ENCODE data around the gene MAB21L3.

Gene MAB21L3

DNA sequence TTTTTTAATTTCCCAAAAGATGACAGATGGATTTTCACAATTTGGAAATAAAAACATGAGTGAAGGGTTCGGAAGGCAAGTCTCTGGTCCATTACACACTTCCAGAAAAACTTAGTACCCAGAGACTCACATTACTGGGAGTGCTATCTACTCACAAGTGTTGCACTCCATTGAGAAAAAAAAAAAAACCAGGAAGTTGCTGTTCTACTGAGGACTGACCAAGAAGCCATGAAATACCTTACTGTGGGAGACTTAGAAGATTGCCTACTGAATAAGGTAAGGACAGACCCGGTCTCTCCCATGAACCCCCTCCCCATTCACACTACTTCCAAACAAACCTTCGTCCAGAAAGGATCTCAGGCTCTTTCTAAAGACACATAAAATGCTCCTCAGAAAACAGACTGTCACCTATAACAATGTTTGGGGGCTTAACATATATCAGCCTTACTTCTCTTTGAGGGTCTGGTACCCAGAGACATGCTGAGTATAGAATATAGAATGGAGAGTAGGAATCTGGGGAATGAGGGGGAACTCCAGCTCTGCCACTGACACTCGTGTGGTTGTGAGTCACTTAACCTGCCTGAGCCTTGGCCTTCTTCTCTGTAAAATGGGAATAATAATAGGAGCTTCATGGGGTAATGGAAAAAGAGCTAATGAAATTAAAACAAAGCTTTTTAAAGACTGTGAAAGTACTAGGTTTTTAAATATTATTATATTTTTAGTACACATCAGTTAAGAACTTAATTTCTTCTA, 1.4 kb downstream of the MAB21L3 start:
- DNase-seq, result no peak

DNA sequence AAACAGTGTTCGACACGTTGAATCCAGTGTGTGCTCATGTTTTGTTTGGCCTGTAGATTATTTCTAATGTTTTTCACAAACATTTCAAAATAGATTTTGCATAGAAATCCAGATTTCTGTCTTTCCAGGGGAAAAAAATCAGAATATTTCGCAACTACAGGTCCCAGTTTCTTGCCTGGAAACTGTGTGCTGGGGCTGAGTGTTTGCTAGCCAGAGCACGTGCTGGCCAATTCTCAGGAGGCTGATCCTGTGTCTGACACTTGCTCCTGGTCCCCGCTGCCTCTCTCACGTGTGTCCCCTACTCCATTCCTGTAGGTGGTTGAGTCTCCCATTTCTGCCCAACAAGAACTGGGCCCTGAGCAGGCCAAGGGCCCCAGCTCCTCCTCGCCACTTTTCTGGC, 2.4 kb downstream of the MAB21L3 start:
- DNase-seq, result no peak

DNA sequence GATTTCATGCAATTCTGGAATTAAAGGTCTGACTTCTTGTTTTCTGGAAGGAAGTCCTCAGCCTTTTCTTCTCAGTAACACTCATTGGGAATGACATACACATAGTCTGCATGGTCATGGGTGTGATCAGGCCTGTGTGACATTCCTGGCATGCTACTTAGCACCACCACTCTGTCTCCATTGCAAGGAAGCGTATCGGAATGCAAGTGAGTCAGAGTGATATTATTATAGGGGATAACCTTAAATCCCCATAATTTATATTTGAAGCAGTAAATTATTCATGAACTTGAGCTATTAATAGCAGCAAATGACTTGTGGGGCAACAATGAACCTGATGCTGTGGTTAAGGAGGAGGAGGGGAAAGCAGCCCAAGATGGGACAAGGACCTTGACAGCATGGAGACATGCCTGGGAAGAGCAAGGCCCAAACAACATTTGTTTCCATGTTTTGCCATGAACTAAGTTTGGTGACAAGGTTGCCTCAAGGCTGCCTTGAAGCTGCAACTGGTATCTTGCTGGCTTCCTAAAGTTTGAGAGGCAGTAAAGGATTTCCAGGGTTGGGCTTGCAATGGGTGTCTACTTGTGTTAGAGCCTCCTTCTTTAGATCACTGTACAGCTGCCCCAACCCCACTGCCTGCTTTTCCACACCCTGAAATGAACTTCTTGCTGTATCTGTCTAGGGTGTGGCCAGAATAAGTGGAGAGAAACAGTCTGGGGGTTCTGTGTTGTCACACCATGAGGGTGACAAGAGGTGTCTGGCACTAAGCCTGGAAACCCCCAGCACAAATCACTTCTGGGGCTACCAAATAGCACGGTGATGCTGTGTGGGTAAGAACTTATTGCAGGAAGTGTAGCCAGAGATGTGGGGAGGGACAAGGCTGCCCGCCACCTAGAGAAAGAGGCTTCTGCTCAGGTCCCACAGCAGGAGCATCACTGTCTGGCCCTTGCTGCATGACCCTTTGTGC, 4.6 kb downstream of the MAB21L3 start:
- no peak for DNase-seq

DNA sequence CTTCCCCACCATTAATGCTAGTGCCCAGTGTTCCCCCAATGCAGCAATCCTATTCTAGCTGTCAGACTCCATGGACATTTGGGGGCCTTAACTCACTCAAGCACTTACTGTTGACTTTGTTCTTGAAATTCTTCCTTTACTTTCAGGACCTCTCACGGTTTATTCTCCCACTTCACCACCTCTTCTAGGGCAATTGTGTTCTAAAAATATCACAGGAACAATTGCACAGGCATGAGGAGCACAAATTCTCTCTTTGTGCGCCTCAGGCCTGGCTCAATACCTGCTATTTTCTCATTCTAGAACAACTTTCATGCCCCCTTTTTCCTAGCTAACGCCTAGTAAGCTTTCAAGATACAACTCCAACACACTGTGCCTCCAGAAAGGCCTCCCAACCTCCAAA, 7.3 kb downstream of the MAB21L3 start:
- DNase-seq, result no peak

DNA sequence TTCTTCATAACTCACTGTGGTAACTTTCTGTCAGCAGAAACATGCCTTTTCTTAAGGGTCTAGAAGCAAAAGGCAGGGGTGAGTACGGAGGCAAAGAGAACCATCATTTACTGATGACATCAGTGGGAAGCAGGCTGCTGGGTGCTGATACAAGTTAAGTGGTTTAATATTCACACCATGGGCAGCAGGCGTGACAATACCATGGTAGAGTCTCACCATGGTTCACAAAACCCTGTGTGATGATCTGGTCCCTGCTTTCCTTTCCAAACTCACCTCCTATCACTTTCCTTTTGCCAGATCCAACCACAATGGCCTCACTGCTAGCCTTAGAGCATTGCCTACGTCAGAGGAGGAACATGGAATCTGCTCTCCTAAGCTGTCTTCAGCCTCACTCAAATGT, 8.7 kb downstream of the MAB21L3 start:
- DNase-seq, result no peak

DNA sequence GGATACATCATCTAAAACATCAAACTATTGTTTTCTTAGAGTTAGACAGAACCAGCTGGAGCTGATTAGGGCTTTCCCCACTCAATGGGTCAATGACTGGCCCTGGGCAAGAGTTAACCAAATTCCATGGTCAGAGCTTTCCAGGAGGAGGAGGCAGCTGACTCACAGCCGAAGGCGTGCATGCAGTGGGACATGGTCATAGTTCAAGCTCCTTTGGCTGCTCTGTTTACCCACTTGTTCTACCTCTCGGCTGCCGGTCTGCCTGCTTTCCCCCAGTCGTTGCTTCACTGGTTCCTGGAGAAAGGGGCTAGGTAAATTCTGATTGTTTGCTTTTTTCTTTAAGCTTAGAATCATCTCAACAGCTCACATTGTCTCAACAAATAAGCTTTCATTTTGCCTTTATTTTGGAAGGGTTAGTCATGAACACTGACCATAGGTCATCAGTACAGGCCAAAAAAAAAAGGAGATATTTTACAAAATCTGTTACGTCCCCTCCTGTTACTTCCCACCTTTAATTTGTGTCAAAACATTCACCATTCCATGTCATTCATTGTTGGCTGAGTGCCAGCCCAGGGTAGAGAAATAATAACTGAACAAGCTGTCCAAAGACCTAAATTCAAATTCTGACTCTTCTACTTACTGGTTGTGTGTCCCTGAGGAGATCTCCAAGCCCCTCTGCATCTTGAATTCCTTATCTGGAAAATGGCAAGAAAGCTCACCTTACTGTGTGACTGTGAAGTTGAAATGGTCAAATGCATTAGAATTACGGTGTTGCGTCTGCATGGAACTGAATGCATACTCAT, 12.0 kb downstream of the MAB21L3 start:
- no peak for DNase-seq

DNA sequence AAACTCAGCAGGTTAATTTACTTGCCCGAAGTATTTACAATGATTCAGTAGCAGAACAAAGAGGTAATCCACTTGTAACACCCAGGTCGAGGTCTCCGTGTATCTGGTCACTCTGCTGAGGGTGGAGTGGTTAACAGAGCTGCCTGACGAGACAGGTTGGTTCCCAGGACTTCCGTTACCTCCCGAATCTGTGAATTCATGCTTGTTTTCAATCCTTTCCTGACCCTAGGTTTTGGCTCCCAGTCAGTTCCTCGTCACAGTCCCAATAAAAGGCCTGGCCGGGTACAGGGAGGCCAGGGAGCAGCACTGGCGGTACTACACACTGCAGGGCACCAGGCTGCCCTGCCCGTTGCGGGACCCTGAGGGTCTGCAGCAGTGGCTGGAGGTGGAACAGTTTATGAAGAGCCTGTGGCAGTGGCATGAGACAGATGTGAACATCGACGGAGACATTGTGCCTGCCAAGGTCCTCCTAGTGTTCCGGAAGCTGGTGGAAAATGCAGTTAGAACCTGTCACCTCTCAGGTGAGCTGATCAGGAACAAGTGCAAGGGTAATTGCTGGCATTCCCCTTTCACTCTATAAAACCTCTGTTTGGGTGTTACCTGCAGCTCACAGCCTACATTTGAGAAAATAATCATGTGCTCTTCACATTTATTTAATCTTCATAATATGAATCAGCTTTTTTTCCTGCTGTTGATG, 12.8 kb downstream of the MAB21L3 start:
- DNase-seq, result no peak

DNA sequence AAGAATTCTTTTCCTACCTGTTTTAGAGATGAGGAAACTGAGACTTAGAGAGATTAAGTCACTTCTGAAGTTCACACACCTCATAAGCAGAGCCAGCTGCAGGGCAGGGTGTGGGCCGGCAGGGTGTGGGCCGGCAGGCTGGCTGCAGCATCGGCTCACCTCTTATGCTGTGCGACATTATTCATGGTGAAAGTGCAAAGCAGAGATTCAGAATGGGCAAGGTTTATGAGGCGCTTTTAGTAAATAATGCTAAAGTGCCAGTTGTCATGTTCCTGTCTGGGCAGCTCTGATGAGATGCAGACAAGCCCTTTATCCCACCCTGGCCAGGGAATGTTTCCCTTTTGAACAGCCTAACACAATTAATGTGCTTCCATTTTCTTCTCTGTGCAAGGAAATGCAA, 14.6 kb downstream of the MAB21L3 start:
- no peak for DNase-seq

DNA sequence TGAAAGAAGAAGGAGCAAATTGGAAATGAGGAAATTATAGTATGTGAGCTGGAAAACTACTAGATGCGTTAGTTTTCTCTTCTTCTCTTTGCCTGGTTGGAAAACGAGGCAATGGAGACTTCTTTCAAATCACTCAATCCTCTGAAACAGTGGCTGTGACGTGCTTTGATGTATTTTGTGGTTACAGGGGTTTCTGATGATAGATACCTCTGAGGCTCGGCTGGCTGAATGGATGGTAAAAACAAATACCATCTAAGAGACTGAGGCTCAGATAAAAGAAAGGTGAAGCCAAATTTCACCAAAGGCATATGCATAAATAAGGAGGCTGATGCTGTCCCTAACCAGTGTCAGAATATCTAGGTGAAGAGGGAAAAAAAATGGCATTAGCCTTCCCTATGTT, 15.1 kb downstream of the MAB21L3 start:
- no peak for DNase-seq

DNA sequence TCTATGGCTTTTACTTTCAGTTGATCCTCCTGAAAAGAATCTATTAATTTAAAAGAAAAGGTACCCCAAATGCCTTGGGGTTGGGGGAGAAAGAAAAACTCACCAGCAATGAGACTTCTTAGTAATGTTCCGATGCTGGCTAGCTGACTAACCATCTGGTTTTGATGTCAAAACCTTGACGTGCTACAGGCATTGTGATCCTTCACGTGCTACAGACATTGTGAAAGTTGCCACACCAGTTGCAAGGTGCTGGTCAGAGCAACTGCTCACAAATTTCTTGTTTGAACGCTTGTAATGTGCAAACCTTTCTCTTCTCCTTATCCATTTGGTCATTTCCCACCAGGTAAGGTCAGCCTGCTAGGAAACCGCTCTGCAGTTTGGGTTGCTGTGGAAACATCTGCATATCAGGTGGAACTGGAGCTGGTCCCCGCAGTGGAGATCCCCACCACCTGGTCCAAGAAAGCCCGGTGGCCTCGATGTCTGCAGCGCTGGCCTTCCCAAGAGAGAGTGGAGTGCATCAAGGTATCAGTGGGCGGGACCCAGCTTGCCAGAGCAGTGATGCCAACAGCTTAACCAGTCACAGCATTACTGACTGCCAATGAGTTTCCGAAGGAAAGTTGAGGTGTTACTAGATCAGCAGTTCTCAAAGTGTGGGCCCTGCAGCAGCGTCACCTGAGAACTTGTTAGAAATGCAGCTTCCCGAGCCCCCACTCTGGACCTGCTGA, 16.1 kb downstream of the MAB21L3 start:
- DNase-seq, result no peak

DNA sequence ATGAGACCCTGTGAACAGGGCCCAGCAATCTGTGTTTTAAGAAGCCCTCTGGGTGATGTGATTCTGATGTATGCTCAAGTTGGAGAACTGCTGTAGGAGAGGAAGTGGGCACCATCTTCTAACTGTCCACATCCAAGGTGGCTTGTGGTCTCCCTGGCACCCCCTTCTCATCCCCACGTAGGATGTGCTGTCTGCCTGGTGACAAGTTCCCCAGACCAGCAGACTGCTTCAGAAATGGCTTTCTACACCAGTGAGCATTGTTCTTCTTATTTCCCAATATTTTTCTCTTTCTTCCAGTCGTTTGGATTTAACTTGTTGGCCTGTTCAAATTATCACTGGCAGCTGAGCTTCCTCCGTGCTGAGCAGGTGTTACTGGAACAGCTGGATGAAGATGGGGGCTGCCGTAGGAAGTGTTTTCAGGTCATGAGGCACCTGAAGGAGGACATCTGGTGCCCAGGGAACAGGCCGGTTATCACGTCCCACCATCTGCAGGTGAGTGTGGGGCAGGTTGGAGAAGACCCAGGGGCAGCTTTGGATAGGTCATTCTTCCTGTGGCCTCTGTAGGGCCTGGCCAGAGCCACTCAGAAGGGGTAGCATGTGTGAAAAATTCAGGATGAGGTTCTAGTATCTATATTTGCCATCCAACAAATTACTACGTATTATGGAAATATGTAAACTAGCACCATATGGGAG, 16.8 kb downstream of the MAB21L3 start:
- DNase-seq, result no peak

DNA sequence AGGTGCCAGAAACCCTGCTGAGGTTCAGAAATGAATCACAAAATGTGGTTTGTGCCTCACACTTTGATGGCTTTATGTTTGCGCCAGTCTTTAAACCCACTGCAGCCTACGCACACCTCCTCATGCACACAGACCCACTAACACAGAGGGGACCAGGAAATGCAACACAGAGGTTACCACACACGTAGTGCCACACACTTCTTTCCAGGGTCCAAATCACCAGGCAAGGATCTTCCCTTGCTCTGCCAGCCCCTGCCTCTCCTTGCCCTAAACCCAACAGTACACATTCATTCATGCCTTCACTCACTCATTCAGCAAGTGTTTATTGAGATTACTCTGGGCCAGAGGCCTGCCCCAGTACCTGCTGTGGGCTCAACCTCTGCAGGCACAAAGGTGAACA, 17.5 kb downstream of the MAB21L3 start:
- no peak for DNase-seq

DNA sequence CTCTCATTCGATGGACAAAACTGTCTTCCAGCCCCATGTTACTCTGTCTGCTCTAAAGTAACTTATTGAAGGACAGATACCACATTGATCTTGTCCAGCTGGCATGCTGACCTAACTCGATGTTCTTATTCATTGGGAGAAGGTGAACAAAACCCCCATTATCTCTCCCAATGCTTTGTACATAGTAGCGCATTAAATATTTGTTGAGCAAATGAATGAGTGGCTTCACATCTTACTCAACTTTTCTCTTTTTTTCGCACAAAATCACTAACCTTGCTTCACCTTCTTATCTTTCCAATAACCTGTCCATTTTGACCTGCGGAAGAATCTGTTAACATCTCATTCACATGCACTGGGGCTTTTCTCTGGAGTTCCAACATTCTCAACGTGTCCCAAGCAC, 18.3 kb downstream of the MAB21L3 start:
- no peak for DNase-seq

DNA sequence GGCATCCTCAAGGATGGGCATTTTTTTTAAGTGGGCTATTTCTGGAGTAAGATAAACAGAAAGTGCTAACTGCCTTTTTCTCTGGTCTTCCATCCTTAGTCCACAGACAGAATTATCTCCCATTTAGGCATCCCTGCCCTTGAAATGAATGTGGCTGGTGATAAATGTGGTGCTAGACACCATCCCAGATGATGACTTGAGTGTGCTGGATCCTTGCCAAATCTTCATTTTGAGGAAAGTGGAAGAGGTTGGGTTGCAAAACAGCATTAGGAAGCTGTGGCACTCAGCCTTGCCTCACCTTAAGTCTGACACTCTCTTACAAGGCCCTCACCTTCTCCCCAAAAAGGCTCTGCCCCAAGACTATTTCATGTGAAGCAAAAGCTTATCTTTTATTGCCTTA, 19.2 kb downstream of the MAB21L3 start:
- DNase-seq, result no peak

DNA sequence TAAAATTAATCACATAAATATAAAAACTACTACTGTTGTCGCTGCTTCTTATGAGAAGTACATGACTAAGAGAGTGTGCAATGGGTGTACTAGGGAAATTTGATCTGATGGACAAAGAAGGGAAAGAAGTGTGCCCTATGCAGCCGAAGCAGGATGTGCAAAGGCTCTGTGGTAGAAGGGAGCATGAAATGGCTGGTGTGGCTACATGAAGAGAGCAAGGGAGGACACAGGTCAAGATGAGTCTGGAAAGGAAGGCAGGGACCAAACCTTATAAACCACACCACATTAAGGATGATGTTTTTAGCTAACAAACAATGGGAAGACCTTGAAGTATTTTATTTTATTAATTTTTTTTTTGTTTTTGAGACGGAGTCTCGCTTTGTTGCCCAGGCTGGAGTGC, 20.0 kb downstream of the MAB21L3 start:
- no peak for DNase-seq

DNA sequence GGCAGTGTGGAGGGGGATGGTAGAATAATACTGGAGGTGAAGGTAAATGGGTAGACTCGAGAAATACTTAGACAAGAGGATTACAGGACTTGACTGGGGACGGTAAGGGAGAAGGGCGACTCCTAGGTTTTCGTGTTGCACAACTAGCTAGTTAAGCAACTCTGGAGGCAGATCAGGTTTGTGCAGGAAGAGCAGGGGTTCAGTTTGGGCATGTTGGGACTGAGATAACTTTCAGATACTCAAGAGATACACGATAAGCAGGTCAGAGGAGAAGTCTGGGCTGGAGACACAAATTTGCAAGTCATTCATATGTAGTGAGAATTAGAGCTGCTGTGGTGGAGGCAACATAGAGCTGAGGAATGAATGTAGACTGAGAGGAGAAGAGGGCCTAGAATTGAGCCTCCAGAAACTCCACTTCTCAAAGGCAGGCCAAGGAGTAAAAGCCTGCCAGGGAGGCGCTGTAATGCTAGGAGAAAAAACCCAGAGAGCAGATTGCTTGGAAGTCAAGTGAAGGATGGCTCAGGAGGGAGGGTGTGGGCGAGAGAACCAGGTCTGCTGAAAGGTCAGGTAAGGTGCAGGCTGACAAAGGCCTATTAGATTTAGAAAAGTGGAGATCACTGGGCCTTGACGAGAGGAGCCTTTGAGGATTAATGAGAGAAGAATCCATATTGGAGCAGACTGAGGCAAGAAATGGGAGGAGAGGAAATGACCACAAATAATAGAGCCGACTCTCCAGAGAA, 20.8 kb downstream of the MAB21L3 start:
- DNase-seq, result no peak

DNA sequence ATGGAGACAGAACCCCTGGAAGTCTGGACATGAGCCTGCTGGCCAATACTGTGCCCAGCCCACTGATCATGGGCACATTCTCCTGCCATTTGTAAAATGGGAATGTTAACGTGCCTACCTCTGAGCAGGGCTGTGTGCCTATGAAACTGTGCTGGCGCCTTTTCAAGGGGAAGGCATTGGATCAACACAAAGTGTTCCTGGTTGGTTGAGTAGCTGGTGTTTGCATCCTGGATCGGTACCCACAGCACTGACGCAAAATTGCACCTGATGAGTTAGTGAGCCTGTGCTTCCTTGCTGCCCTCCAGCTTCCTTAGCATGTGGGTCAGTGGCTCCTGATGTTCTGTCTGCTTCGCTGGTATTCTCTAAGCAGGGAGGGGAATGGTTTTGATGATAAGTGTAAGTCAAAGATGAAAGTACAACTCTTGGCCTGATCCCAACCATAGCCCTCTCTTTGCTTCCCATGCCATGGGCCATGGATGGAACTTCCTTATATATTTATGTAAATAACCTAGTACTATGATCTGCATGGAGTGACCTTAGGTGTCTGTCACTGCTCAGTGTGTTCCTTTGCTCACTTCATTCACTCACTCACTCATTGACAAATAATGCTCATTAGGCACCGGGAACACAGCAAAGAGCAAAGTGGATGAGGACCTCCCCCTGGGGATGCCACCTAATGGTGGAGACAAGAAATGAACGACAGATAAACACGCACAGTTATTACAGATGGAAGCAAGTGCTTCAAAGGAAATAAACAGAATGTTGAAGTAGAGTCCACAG, 22.7 kb downstream of the MAB21L3 start:
- DNase-seq, result no peak

DNA sequence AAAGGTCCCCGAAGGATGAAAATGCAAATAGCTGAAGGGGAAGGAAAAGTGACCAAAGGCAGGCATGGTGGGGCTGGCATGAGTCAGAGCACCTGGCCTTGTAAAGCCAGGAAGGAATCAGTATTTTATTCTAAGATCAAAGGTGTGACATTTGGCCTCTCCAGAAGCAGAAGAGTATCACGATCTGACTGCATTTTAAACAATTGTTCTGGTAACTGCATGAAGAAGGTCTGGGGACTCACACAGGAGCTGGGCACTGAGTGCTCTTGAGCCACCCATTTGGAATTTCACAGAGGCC, 23.2 kb downstream of the MAB21L3 start:
- DNase-seq, result no peak

DNA sequence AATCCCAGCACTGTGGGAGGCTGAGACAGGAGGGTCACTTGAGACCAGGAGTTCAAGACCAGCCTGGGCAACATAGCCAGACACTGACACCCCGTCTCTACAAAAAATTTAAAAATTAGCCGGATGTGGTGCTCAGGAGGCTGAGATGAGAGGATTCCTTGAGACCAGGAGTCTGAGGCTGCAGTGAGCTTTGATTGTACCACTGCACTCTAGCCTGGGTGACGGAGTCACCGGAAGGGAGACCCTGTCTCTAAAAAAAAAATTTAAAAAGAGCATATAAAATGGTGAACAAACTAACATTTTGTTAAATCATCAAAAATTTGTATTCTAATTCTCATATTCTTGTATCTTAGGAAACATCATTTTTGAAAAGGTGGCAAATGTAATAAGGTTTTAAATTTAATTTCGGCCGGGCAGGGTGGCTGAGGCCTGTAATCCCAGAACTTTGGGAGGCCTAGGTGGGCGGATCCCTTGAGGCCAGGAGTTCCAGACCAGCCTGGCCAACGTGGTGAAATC, 27.1 kb downstream of the MAB21L3 start:
- no peak for DNase-seq

All from activated effector memory CD4-positive, alpha-beta T cell treated with Interleukin-2 at 50 U/mL for 16 hours (primary cell).